Measurements from ENCODE around the gene TMOD1. TPM values are rescaled to one million over a fixed set of nuclear protein-coding genes. Genes with fewer than 3 reads are reported as not detected.

Gene TMOD1
- total and polyA plus RNA-seq, 2 of the 8 experiments (the other 6 are each of a cell fraction or from before 2014, with no cell fraction given) = 0.17 to 0.88 TPM

Other genes starting within 250 kb of the TMOD1 start
- 3.6 and 8.2 TPM in 2 replicates for gene CCDC180, start 194.0 kb upstream of the TMOD1 start, total RNA-seq (2021; fragmentation: NEBNext Ultra II Directional; extraction: Animal tissue kit (Norgen Biotek cat#: 25700))
- gene CCDC180, start 194.0 kb upstream of the TMOD1 start, polyA plus RNA-seq (2011; rRNA removed) = 1.1 and 2.6 TPM in 2 replicates
- 2.1 and 2.3 TPM in 2 replicates for gene TDRD7, start 89.6 kb upstream of the TMOD1 start, total RNA-seq (2021; fragmentation: NEBNext Ultra II Directional; extraction: Animal tissue kit (Norgen Biotek cat#: 25700))
- 0.63 and 1.2 TPM in 2 replicates for gene TDRD7, start 89.6 kb upstream of the TMOD1 start, polyA plus RNA-seq (2011; rRNA removed)
- gene TSTD2, start 131.7 kb downstream of the TMOD1 start, total RNA-seq (2021; fragmentation: NEBNext Ultra II Directional; extraction: Animal tissue kit (Norgen Biotek cat#: 25700)) = 16.1 and 16.3 TPM in 2 replicates
- 15.6 and 17.5 TPM in 2 replicates for gene TSTD2, start 131.7 kb downstream of the TMOD1 start, polyA plus RNA-seq (2011; rRNA removed)
- 54.0 and 57.5 TPM in 2 replicates for gene NCBP1, start 132.2 kb downstream of the TMOD1 start, total RNA-seq (2021; fragmentation: NEBNext Ultra II Directional; extraction: Animal tissue kit (Norgen Biotek cat#: 25700))
- 9.9 and 14.7 TPM in 2 replicates for gene NCBP1, start 132.2 kb downstream of the TMOD1 start, polyA plus RNA-seq (2011; rRNA removed)
- gene XPA, start 195.7 kb downstream of the TMOD1 start, total RNA-seq (2021; fragmentation: NEBNext Ultra II Directional; extraction: Animal tissue kit (Norgen Biotek cat#: 25700)) = 2.6 and 3.1 TPM in 2 replicates
- 0.17 and 0.24 TPM in 2 replicates for gene XPA, start 195.7 kb downstream of the TMOD1 start, polyA plus RNA-seq (2011; rRNA removed)

Data from H1 (cell line).